Activated T-cell treated with anti-CD3 and anti-CD28 coated beads, Interleukin-2, amount 50 U/mL, for 4 hours (primary cell): ENCODE data around the gene TTLL9. TPM values are rescaled to one million over a fixed set of nuclear protein-coding genes. Genes with fewer than 3 reads are reported as not detected.

Experiments used
- ATAC-seq, 2 donors: fragments of 200-7000 bp; cut with Tn5 transposase; one replicate each; pipeline ENCODE4 v1.10.0; 2021
- DNase-seq: peaks from one replicate; pipeline ENCODE4 v3.0.0-alpha.2; 2020
- H3K27me3 Mint-ChIP-seq: one replicate; pipeline ENCODE4 v1.8.0; 2021; ENCODE audit warnings: low read depth, mixed read lengths
- H3K36me3 Mint-ChIP-seq: one replicate; pipeline ENCODE4 v1.8.0; 2022; ENCODE audit warnings: mixed read lengths; ENCODE audit not compliant: insufficient read depth
- H3K4me1 Mint-ChIP-seq: one replicate; pipeline ENCODE4 v1.8.0; 2021; ENCODE audit warnings: low read depth, mixed read lengths
- H3K4me3 Mint-ChIP-seq: one replicate; pipeline ENCODE4 v1.8.0; 2021; ENCODE audit warnings: mild to moderate bottlenecking, moderate library complexity, mixed read lengths
- H3K9me3 Mint-ChIP-seq: one replicate; pipeline ENCODE4 v1.8.0; 2021; ENCODE audit warnings: mixed read lengths
- total RNA-seq, 3 donors: library from RNA; stranded (reverse); gene quantifications; one replicate each; pipeline ENCODE4 v1.2.1, GENCODE V29; 2021

Gene TTLL9
- total RNA-seq, 3 donors from 2014 or later, result not detected

DNA sequence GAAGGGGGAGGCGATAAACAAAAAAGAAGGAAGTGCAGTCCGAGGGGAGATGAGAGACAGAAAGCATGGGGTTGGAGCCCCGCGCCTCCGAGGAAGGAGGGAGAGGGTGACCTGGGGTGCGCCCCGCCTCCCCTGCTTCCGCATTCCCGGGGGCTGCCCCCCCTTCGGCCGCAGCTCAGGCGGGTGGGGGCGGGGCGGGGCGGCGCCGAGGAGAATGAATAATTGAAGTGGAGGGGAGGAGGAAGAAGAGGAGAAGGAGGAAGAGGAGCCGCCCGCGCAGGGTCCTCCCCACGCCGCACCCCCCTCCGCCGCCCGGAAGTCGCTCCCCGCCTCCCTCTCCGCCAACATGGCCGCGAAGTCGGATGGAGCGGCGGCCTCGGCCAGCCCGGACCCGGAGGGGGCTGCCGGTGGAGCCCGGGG, 97.4 kb downstream of the TTLL9 start, which contains the start of gene XKR7:
TSS of gene XKR7 (plus strand) at position 322 of the 420 bp plus-strand sequence. CDS start at position 347, 25 bp downstream.
- peaks cover 72% of the 10 kb centered on the region for H3K27me3 Mint-ChIP-seq
- H3K4me3 Mint-ChIP-seq, result peak within 1 kb of the TSS; percentile 83
- DNase-seq, result no peak
- peaks cover 2% of the 10 kb centered on the region for H3K4me1 Mint-ChIP-seq
- H3K9me3 Mint-ChIP-seq, result no peaks in the 10 kb centered on the region
- ATAC-seq, result peak; percentile 25 to 54
- no peaks in the 10 kb centered on the region for H3K36me3 Mint-ChIP-seq

DNA sequence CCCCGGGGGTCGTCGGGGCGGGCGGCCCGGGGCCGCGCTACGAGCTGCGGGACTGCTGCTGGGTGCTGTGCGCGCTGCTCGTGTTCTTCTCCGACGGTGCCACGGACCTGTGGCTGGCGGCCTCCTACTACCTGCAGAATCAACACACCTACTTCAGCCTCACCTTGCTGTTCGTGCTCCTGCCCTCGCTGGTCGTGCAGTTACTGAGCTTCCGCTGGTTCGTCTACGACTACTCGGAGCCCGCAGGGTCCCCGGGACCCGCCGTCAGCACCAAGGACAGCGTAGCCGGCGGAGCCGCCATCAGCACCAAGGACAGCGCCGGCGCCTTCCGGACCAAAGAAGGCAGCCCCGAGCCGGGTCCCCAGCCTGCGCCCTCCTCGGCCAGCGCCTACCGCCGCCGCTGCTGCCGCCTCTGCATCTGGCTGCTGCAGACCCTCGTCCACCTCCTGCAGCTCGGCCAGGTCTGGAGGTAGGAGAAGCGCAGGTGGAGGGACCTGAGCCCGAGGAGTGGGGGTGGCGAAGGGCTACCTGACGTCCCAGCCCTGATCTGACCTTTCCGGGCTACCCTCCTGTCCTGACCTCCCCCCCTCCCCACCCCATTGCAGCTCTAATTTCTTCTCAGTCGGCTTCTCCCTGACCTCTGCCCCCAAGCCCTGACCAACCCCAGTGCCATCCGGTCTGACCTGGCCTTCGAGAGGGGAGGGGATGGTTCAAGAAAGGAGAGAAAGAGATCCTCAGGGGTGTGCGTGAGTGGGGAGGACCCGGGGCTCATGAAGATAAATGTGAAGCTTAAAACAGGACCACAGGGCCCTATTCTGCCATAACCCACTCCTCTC, 98.1 kb downstream of the TTLL9 start:
- DNase-seq (peak; percentile 72), ATAC-seq (peak; percentile 95 to 98)
- Mint-ChIP-seq H3K27me3 (peaks cover 73% of the 10 kb centered on the region), H3K4me1 (peaks cover 2% of the 10 kb centered on the region), H3K9me3 (no peaks in the 10 kb centered on the region), H3K4me3 (peak overlapping the region; percentile 83), H3K36me3 (no peaks in the 10 kb centered on the region)

DNA sequence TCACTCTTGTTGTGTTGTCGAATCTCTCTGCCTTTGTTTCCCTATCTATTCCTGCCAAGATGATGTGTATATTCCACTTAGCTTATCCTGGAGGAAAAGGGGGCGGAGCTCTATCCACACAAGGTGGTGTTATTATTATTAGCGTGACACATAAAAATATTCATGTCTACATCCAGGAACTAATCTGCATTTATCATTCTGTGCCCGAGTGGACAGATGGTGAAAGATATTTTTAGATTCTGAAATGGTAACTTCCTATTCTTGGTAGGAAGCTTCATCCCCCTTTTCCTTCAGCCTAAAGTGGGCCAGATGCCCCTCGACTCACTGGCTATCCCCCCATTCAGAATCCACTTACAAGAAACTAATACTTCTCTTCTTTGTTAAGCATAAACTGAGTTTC, 99.6 kb downstream of the TTLL9 start:
- DNase-seq, result no peak
- Mint-ChIP-seq H3K4me1 (peaks cover 2% of the 10 kb centered on the region), H3K9me3 (no peaks in the 10 kb centered on the region), H3K27me3 (peaks cover 68% of the 10 kb centered on the region), H3K4me3 (no peak overlapping the region), H3K36me3 (no peaks in the 10 kb centered on the region)
- ATAC-seq, result no peak

- H3K27me3 Mint-ChIP-seq, result peaks cover 51% of the 10 kb centered on the region
- DNase-seq, result no peak
- no peak overlapping the region for H3K4me3 Mint-ChIP-seq
- ATAC-seq, result no peak
- H3K36me3 Mint-ChIP-seq, result no peaks in the 10 kb centered on the region
- no peaks in the 10 kb centered on the region for H3K9me3 Mint-ChIP-seq
- H3K4me1 Mint-ChIP-seq, result peaks cover 2% of the 10 kb centered on the region
Observed at GRCh38 chr20:31972471-31973021, 102.1 kb downstream of the TTLL9 start.

DNA sequence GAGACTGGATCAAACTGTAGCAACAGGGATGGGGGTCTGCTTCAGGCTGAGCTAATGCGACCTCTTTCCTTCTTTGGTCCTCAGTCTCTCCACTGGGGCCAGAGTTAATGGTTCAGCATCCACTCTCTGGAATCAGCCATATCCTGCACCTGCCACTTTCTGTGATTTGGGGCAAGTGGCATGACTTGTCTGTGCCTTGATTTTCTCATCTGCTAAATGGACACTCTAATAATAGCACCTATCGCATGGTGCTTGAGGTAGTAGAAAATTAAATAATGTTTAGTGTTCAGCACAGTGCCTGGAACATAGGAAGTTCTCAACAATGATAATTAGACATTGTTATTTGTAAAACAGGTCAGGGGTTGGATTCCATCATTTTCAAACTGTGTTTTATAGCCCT, 103.9 kb downstream of the TTLL9 start:
- ATAC-seq, result no peak
- H3K9me3 Mint-ChIP-seq, result no peaks in the 10 kb centered on the region
- no peak overlapping the region for H3K4me3 Mint-ChIP-seq
- no peaks in the 10 kb centered on the region for H3K4me1 Mint-ChIP-seq
- no peaks in the 10 kb centered on the region for H3K36me3 Mint-ChIP-seq
- DNase-seq, result no peak
- peaks cover 44% of the 10 kb centered on the region for H3K27me3 Mint-ChIP-seq

DNA sequence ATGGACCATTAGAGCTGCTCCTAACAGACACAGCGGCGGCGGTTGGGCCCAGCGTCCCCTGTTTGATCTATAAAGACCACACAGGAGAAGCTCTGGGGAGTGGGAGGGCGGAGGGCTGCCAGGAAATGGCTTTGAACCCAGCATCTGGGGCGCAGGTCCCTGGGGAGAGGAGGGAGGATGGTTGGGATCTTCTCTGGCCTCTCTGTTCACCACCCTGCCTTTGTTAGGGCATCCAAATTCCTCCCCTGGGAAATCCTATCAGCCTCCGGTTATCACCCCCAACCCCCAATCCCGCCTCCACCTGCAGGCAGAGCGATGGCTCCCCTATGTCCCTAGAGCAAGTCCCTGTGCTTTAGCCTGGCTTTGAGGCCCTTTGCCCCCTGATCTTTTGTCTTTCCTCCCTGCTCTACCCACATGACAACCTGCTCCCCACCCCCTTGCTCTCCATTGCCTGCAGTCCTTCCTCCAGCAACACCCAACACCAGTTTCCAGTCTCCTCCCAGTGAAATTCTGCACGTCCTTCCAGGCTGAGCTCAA, 104.6 kb downstream of the TTLL9 start:
- H3K9me3 Mint-ChIP-seq, result no peaks in the 10 kb centered on the region
- no peak overlapping the region for H3K4me3 Mint-ChIP-seq
- peaks cover 42% of the 10 kb centered on the region for H3K27me3 Mint-ChIP-seq
- H3K36me3 Mint-ChIP-seq, result no peaks in the 10 kb centered on the region
- H3K4me1 Mint-ChIP-seq, result no peaks in the 10 kb centered on the region
- no peak for ATAC-seq
- DNase-seq, result no peak

- Mint-ChIP-seq H3K4me1 (no peaks in the 10 kb centered on the region), H3K9me3 (no peaks in the 10 kb centered on the region), H3K4me3 (no peak overlapping the region), H3K36me3 (no peaks in the 10 kb centered on the region), H3K27me3 (peaks cover 39% of the 10 kb centered on the region)
- DNase-seq (no peak), ATAC-seq (no peak)
Observed at GRCh38 chr20:31975874-31976273, 105.4 kb downstream of the TTLL9 start.

DNA sequence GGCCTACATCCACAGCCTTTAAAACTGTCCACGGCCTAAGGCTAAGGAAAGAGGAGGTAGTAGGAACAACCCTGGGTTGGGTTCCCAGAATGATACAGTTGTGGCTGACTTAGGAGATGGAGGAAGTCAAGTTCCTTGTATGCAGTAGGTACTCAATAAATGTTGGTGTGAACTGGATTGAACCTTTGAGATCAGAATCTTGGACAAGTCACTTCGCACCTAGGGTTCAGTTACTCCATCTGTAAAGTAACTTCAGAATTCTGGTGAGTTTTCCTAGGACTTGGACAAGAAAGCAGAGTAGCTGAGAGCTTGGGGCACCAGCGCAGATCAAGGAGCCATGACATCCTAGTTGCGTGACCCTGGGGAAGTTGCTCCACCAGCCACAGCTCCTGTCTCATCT, 106.6 kb downstream of the TTLL9 start:
- ATAC-seq, result no peak
- H3K36me3 Mint-ChIP-seq, result no peaks in the 10 kb centered on the region
- no peaks in the 10 kb centered on the region for H3K9me3 Mint-ChIP-seq
- H3K27me3 Mint-ChIP-seq, result peaks cover 36% of the 10 kb centered on the region
- DNase-seq, result no peak
- H3K4me3 Mint-ChIP-seq, result no peak overlapping the region
- no peaks in the 10 kb centered on the region for H3K4me1 Mint-ChIP-seq

GRCh38 chr20:31979713-31980426, 109.4 kb downstream of the TTLL9 start:
- H3K4me3 Mint-ChIP-seq, result no peak overlapping the region
- peaks cover 30% of the 10 kb centered on the region for H3K27me3 Mint-ChIP-seq
- H3K36me3 Mint-ChIP-seq, result no peaks in the 10 kb centered on the region
- DNase-seq (no peak), ATAC-seq (no peak)
- H3K9me3 Mint-ChIP-seq, result no peaks in the 10 kb centered on the region
- H3K4me1 Mint-ChIP-seq, result no peaks in the 10 kb centered on the region

DNA sequence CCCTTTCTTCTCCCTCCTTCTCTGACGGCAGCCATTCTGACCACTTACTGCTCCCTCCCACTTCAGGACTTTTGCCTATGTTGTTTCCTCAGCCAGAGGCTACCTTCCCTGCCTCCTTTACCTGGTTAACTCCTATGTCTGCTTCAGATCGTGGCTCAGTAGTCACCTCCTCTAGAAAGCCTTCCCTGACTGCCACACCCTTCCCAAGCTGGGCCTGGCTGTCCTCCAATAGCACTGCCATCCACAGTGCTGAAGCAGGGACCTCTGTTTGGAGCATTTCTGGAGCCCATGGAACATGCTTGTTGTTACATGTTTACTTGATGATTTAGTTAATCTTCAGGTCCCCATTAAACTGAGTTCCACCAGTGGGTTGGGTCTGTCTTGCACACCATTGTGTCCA, 111.3 kb downstream of the TTLL9 start:
- H3K27me3 Mint-ChIP-seq, result peaks cover 24% of the 10 kb centered on the region
- no peak overlapping the region for H3K4me3 Mint-ChIP-seq
- H3K36me3 Mint-ChIP-seq, result no peaks in the 10 kb centered on the region
- no peaks in the 10 kb centered on the region for H3K9me3 Mint-ChIP-seq
- ATAC-seq (no peak), DNase-seq (no peak)
- H3K4me1 Mint-ChIP-seq, result no peaks in the 10 kb centered on the region

DNA sequence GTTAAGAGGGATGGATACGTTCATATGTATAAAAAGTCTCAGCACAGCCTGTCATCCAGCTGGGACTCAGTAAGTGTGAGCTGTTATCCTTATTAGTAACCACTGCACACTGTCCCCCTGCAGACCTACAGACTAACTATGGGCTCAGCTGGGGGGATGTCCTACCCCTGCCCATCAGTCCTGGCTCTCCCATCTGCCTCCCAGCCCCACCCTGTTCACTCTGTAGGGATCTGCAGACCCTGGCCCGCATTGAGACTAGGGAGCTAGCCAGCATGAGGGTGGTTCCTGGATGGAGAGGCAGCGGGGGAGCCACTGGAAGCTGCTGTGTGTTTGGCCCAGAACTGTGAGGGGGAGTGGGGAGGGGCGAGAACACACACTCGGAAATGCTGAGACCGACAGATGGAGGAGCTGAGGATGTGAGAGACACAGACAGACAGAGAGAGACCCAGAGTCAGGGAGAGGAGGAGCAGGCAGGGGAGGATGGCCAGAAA, 114.6 kb downstream of the TTLL9 start:
- Mint-ChIP-seq H3K4me3 (no peak overlapping the region), H3K4me1 (no peaks in the 10 kb centered on the region), H3K9me3 (no peaks in the 10 kb centered on the region), H3K36me3 (no peaks in the 10 kb centered on the region), H3K27me3 (peaks cover 17% of the 10 kb centered on the region)
- DNase-seq (no peak), ATAC-seq (no peak)

- no peaks in the 10 kb centered on the region for H3K9me3 Mint-ChIP-seq
- H3K36me3 Mint-ChIP-seq, result no peaks in the 10 kb centered on the region
- H3K4me3 Mint-ChIP-seq, result no peak overlapping the region
- H3K4me1 Mint-ChIP-seq, result no peaks in the 10 kb centered on the region
- H3K27me3 Mint-ChIP-seq, result peaks cover 9% of the 10 kb centered on the region
- DNase-seq, result no peak
- no peak for ATAC-seq
Observed at GRCh38 chr20:31987744-31988143, 117.3 kb downstream of the TTLL9 start.

DNA sequence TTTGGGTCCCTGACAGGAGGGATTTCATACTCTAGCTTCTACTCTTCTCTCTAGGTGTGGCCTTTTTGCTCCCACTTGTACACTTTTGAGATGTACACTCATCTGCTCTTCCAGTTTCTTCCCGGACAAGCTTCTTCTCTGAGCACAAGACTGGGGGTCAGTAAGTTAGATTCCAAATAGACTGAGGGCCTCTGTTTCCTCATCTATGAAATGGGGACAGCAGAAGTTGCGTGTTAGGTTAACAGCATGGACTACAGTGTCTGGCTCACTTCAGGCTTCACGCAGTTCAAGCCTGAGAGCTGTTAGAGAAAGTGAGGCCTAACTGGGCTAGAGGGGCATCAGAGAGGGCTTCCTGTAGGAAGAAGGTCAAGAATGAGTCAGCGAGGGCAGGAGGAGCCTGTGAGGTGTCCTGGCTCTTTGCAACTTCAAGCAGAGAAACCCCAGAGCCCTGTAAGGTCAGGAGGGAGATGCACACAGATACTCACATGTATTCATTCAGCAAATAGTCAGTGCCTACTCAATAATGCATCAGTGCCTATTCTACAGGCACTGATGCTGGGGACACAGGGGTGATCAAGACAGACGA, 118.1 kb downstream of the TTLL9 start:
- no peak for DNase-seq
- ATAC-seq, result no peak
- H3K27me3 Mint-ChIP-seq, result peaks cover 9% of the 10 kb centered on the region

DNA sequence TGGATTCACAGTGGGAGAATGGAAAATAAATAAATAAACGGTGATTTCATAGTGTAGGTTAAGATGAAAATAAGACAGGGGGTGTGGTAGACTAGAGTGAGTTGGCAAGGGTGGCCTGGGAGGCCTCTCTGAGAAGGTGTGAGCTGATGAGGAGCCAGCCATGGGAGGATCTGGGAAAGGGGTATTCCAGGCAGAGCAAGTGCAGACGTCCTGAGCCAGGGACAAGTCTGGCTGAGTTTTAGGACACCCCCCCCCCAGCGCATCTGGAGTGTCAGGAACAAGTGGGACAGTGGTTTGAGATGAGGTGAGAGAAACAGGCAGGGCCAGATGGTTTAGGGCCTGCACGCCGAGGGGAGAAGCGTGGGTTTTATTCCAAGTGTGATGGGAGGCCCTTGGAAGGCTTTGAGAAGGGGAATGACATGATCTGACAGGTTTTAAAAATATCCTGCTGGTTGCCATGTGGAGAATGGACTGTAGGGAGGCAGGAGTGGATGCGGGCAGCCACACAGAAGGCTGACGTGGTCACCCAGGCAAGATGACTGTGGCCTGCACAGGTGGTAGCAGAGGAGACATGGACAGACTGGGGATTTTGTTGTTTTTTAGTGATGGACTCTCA, 118.7 kb downstream of the TTLL9 start:
- Mint-ChIP-seq H3K4me1 (no peaks in the 10 kb centered on the region), H3K36me3 (no peaks in the 10 kb centered on the region), H3K27me3 (peaks cover 15% of the 10 kb centered on the region), H3K4me3 (no peak overlapping the region), H3K9me3 (no peaks in the 10 kb centered on the region)
- DNase-seq (no peak), ATAC-seq (no peak)

More for the DNA sequence above, 118.1 kb downstream of the TTLL9 start:
- Mint-ChIP-seq H3K36me3 (no peaks in the 10 kb centered on the region), H3K9me3 (no peaks in the 10 kb centered on the region), H3K4me1 (no peaks in the 10 kb centered on the region), H3K4me3 (no peak overlapping the region)
